Smooth muscle cell (in vitro differentiated cells): ENCODE results near the gene RABL6. TPM values are rescaled to one million over a fixed set of nuclear protein-coding genes. Genes with fewer than 3 reads are reported as not detected.
"Not testable (repeated sequence)": the region's sequence is repeated elsewhere in the genome, so short reads cannot be mapped to it uniquely, and the experiment has no call there.

ENCODE experiments used
- DNase-seq: peaks from one replicate; lab custom pipeline; 2025; ENCODE audit not compliant: unreplicated experiment; lab: John Stamatoyannopoulos, UW
- H2AFZ ChIP-seq: fragments of 200-600 bp; sonication (generic); 2 replicates; pipeline ENCODE4 v1.6.0; 2016; ENCODE audit warnings: antibody characterized with exemption, low read depth, mild to moderate bottlenecking
- H3F3A ChIP-seq: fragments of 200-600 bp; sonication (generic); 2 replicates; pipeline ENCODE4 v1.6.0; 2017; ENCODE audit warnings: antibody characterized with exemption, low read depth
- H3K27ac ChIP-seq: fragments of 200-600 bp; sonication (generic); 2 replicates; pipeline ENCODE4 v1.5.1; 2016; ENCODE audit warnings: low read depth, mild to moderate bottlenecking
- H3K27me3 ChIP-seq: fragments of 200-600 bp; sonication (generic); 2 replicates; pipeline ENCODE4 v1.6.1; 2016; ENCODE audit warnings: low read depth, mild to moderate bottlenecking
- H3K36me3 ChIP-seq: fragments of 200-600 bp; sonication (generic); 2 replicates; pipeline ENCODE4 v1.5.1; 2016; ENCODE audit warnings: low read depth
- H3K4me1 ChIP-seq: fragments of 200-600 bp; sonication (generic); 2 replicates; pipeline ENCODE4 v1.5.1; 2016; ENCODE audit warnings: low read depth
- H3K4me2 ChIP-seq: fragments of 200-600 bp; sonication (generic); 2 replicates; pipeline ENCODE4 v1.6.0; 2016; ENCODE audit warnings: mild to moderate bottlenecking
- H3K4me3 ChIP-seq: fragments of 200-600 bp; sonication (generic); 2 replicates; pipeline ENCODE4 v1.5.1; 2016; ENCODE audit warnings: mild to moderate bottlenecking
- H3K79me2 ChIP-seq: fragments of 200-600 bp; sonication (generic); 2 replicates; pipeline ENCODE4 v1.6.0; 2016; ENCODE audit warnings: low read depth, mild to moderate bottlenecking
- H3K9ac ChIP-seq: fragments of 200-600 bp; sonication (generic); 2 replicates; pipeline ENCODE4 v1.6.0; 2016; ENCODE audit warnings: low read depth
- H3K9me3 ChIP-seq: fragments of 200-600 bp; sonication (generic); replicated peaks from 2 replicates; pipeline ENCODE4 v1.5.1; 2016; ENCODE audit warnings: low read depth
- H4K20me1 ChIP-seq: fragments of 200-600 bp; sonication (generic); 2 replicates; pipeline ENCODE4 v1.6.0; 2016; ENCODE audit warnings: low read depth
- CTCF ChIP-seq: fragments of 200-600 bp; sonication (generic); IDR thresholded peaks from 2 replicates; pipeline ENCODE4 v1.5.1; 2017; ENCODE audit warnings: borderline replicate concordance, mild to moderate bottlenecking, antibody characterized with exemption; ENCODE audit not compliant: insufficient read depth, poor library complexity, severe bottlenecking
- WGBS: methylation state at CpG from one replicate; pipeline ENCODE4 v1.1.7; 2016; ENCODE audit warnings: low lambda C conversion rate; 5-methylcytosine and 5-hydroxymethylcytosine counted together
- polyA plus RNA-seq: library from polyadenylated mRNA; unstranded; fragments of >200 nt; fragmentation: Nextera tagmentation; extraction: Ambion mirVana; gene quantifications from 2 replicates; pipeline ENCODE4 v1.2.1, GENCODE V29; 2016
- total RNA-seq: library from RNA; depleted of rRNA; stranded (reverse); fragments of >200 nt; gene quantifications from 2 replicates; pipeline ENCODE4 v1.2.3, GENCODE V29; 2014

Gene RABL6
- total and polyA plus RNA-seq, 2 experiments from 2014 or later = 54.3 to 81.6 TPM

- Histone ChIP-seq H3K79me2 (no peaks in the 10 kb centered on the region), H3K4me3 (peak overlapping the region; percentile 68), H3K4me2 (peak overlapping the region; percentile 95), H3K27me3 (no peaks in the 10 kb centered on the region), H3F3A (peaks cover 19% of the 10 kb centered on the region), H3K36me3 (no peaks in the 10 kb centered on the region), H3K27ac (no peak overlapping the region), H3K9me3 (no peaks in the 10 kb centered on the region), H2AFZ (no peak overlapping the region), H3K9ac (no peak overlapping the region), H3K4me1 (peaks cover 28% of the 10 kb centered on the region), H4K20me1 (no peaks in the 10 kb centered on the region)
- TF ChIP-seq CTCF = no peak
- 58% methylated on average over 35 of the region's 35 CpGs for WGBS
- DNase-seq = no peak
Measured at GRCh38 chr9:136799079-136799853, 8.5 kb upstream of the RABL6 start.

- peak; percentile 59 for DNase-seq
- H4K20me1 ChIP-seq = no peaks in the 10 kb centered on the region
- 1% methylated on average over 59 of the region's 63 CpGs for WGBS
- TF ChIP-seq CTCF = no peak
- peaks cover 16% of the 10 kb centered on the region for H3F3A ChIP-seq
- no peaks in the 10 kb centered on the region for H3K79me2 ChIP-seq
- H3K4me3 ChIP-seq = peak overlapping the region; percentile 68
- peaks cover 28% of the 10 kb centered on the region for H3K4me1 ChIP-seq
- H3K9ac ChIP-seq = no peak overlapping the region
- no peak overlapping the region for H3K27ac ChIP-seq
- no peaks in the 10 kb centered on the region for H3K27me3 ChIP-seq
- no peaks in the 10 kb centered on the region for H3K9me3 ChIP-seq
- H3K36me3 ChIP-seq = no peaks in the 10 kb centered on the region
- H3K4me2 ChIP-seq = peak overlapping the region; percentile 95
- H2AFZ ChIP-seq = no peak overlapping the region
Measured at GRCh38 chr9:136799854-136800657, 7.7 kb upstream of the RABL6 start.

- H3K4me1 ChIP-seq = peaks cover 23% of the 10 kb centered on the region
- no peaks in the 10 kb centered on the region for H3K36me3 ChIP-seq
- WGBS = 98% methylated on average over 6 of the region's 6 CpGs
- no peak overlapping the region for H2AFZ ChIP-seq
- no peaks in the 10 kb centered on the region for H4K20me1 ChIP-seq
- no peak overlapping the region for H3K27ac ChIP-seq
- H3K4me3 ChIP-seq = no peak overlapping the region
- H3K9me3 ChIP-seq = no peaks in the 10 kb centered on the region
- H3K79me2 ChIP-seq = no peaks in the 10 kb centered on the region
- no peaks in the 10 kb centered on the region for H3K27me3 ChIP-seq
- H3K9ac ChIP-seq = no peak overlapping the region
- no peak for TF ChIP-seq CTCF
- peaks cover 16% of the 10 kb centered on the region for H3F3A ChIP-seq
- no peak for DNase-seq
- no peak overlapping the region for H3K4me2 ChIP-seq
Measured at GRCh38 chr9:136802321-136802720, 5.4 kb upstream of the RABL6 start.

- H3K79me2 ChIP-seq, H3K36me3 ChIP-seq, H3K4me3 ChIP-seq, H3F3A ChIP-seq, H2AFZ ChIP-seq, DNase-seq, H3K27me3 ChIP-seq, H3K27ac ChIP-seq, H3K9me3 ChIP-seq, H4K20me1 ChIP-seq, H3K9ac ChIP-seq, H3K4me2 ChIP-seq: not testable (repeated sequence)
- H3K4me1 ChIP-seq = peaks cover 24% of the 10 kb centered on the region
- 97% methylated on average over 8 of the region's 9 CpGs for WGBS
Measured at GRCh38 chr9:136803009-136803550, 4.7 kb upstream of the RABL6 start.
